ENCODE measurements around the gene HECTD4.

HECTD4 gene

GRCh38 chr12:112149596-112149995 is 232.6 kb downstream of the HECTD4 start:
- no peak for DNase-seq

- DNase-seq = no peak
These were observed 234.2 kb downstream of the HECTD4 start for GRCh38 chr12:112148031-112148513.

DNA sequence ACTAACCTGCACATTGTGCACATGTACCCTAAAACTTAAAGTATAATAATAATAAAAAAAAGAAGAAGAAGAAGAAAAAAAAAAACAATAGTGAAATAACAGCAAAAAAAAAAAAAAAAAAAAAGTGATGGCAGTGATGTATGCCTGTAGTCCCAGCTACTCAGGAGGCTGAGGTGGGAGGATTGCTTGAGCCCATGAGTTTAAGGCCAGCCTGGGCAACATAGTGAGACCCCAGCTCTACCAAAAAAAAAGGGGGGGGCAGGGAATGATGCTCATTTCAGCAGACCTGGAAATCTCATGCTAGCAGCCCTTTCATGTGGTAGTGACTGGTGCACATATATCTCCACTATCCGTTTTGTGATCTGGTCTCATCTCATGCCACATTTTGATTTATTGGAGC is 236.1 kb downstream of the HECTD4 start:
- DNase-seq = no peak

GRCh38 chr12:112140728-112141127 is 241.5 kb downstream of the HECTD4 start:
- peak; percentile 25 for DNase-seq

GRCh38 chr12:112134731-112135130 is 247.5 kb downstream of the HECTD4 start:
- no peak for DNase-seq

DNA sequence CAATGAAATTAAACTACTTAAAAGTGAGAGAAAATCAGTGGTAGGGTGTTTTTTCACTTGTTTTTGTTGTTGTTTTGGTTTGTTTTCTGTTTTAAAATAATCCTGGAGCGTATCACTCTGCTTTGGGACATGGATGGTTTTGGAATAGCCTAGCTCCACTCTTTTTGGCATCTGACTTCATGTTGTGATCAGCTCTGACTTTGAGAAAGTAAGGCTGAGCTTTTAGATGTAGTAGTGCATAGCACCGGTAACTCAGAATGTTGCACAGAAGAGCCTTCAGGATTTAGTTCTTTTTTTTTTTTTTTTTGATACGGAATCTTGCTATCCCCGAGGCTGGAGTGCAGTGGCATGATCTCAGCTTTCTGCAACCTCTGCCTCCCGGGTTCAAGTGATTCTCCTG is 248.8 kb downstream of the HECTD4 start:
- DNase-seq = no peak

- no peak for DNase-seq
These were observed 250.5 kb downstream of the HECTD4 start for GRCh38 chr12:112131686-112132085.

GRCh38 chr12:112130441-112130998 is 251.7 kb downstream of the HECTD4 start:
- DNase-seq = peak; percentile 66

DNA sequence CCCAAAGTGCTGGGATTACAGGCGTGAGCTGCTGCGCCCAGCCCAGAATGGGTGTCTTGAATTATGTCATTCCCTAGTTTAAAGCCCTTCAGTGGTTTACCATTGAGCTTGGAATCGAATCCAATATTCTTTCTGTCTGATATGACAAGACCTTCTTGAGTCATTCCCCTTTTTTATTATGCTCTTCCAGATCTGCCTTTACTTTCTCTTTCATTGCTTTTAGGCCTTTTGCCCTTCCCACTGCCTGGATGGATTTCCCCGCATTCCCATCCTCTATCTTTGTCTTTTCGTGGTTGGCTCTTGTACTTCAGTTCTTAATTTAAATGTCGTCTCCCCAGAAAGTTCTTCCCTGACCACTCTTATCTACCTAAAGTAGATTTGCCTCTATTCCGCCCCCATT is 255.3 kb downstream of the HECTD4 start:
- DNase-seq = no peak

- DNase-seq = no peak
These were observed 256.2 kb downstream of the HECTD4 start for GRCh38 chr12:112126000-112126438.

DNA sequence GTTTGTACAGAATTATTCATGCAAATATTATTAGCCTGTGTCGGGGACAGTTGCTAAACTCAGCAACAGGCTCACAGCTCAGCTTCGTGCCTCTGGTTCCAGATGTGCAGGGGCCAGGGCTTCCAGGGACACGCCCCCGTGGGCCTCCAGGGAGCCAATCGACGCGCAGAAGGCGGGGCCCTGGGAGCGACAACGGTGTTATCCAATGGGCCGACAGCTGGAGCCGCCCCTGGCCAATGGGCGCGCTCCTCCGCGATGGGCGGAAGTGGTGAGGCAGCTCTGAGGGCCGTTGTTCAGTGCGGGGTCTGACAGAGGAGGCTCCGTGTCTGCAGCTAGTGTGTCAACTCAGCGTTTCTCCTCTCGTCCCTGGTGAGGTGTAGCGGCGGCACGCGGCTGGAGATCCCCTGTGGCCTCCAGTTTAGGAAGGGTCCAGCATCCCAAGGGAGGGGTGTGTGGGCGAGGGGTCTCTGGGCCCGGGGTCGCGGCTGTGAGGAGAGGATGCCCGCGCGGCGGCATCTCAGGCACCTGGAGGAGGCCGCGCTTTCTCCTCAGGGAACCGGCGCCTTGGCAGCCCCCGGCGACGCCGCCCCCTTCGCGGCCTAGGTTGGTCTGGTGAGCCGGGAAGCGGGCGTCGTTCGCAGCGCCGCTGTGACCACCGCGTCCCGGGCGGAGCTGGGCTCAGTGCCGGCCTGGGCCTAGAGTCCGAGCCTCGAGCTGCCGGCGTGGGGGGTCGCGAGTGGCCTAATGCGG is 256.8 kb downstream of the HECTD4 start, which contains the start of gene TRAFD1:
Gene TRAFD1 (plus strand): TSS at position 311 of the 750 bp plus-strand sequence. CDS start 4,963 bp downstream, outside the sequence.
- DNase-seq = peak; percentile 84

DNA sequence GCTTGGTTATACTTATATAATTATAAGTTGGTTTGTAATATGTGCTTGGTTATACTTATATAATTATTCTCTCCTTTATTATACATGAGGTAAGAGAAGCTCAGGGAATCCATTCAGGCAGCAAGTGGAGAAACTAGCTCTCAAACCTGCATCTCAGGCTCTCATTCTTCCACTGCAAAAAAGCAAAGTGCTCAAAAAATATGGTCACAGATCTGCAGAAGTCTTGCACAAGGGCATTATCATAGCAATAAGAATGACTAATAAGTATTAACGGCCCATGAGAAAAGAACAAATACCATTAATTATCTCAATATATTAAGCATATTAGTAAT is 257.3 kb downstream of the HECTD4 start:
- DNase-seq = no peak

GRCh38 chr12:112122823-112123690 is 259.2 kb downstream of the HECTD4 start:
- no peak for DNase-seq

GRCh38 chr12:112121780-112122565 is 260.3 kb downstream of the HECTD4 start:
- DNase-seq = no peak

GRCh38 chr12:112117685-112118084 is 264.5 kb downstream of the HECTD4 start:
- DNase-seq = no peak

GRCh38 chr12:112116232-112117060 is 265.8 kb downstream of the HECTD4 start:
- peak; percentile 82 for DNase-seq

- DNase-seq = no peak
These were observed 266.8 kb downstream of the HECTD4 start for GRCh38 chr12:112115259-112116045.

DNA sequence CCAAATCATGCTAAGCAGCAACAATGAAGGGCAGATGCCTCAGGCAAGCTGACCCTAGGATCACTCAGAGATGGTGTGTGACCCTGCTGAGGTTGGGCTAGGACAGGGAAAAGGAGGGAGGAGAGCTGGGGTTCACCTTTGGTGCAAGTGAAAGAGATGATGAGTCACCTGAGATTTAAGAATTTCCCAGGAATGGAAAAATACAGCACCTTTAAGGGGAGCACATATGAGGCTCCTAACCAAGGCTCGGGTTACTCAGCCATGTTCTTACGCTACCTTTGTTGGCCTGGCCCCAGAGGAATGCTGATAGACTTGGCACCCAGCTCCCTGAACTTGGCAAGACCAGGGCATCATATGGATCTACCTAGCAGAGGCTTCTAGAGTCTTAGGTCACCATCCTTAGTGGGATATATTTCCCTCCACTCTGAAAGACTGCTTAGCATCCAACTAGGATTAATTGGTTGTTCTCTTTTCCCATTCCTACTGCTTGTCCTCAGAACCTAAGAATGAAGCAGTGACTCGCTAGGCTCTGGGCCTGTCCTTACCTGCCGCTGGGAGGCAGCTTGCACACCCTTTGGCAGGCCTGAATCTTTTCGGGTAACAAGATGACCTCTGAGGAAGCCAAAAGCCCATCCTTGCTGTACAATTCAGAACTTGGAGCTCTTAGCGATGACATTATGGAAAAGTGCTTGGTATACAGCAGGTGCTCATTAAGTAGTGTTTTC is 269.7 kb downstream of the HECTD4 start:
- no peak for DNase-seq

GRCh38 chr12:112111931-112112330 is 270.3 kb downstream of the HECTD4 start:
- DNase-seq = no peak

Measured in SIG-M5 (cell line).